ENCODE data around the gene PAX8. TPM values are rescaled to one million over a fixed set of nuclear protein-coding genes. Genes with fewer than 3 reads are reported as not detected.

Gene PAX8
- total and polyA plus RNA-seq, 2 of the 13 experiments (the other 11 are each of a cell fraction or from before 2014, with no cell fraction given) = 1.5 to 8.8 TPM

GRCh38 chr2:113167115-113167932 is 111.4 kb downstream of the PAX8 start (continued):
- TF ChIP-seq ZNF407 (CRISPR knock-in tag; IDR thresholded peaks at IDR 0.05; ENCODE audit: not compliant biosample characterization) = peak; percentile 76
- peak; percentile 98 for TF ChIP-seq RXRB (CRISPR knock-in tag; IDR thresholded peaks at IDR 0.05; ENCODE audit: borderline replicate concordance)
- no peak for TF ChIP-seq SIN3B (IDR thresholded peaks at IDR 0.05; ENCODE audit: low read length)
- TF ChIP-seq NFE2L2 (IDR thresholded peaks at IDR 0.05; ENCODE audit: low read length) = no peak; the same call in 1 of the 2 replicates
- peak; percentile 88 for TF ChIP-seq ZFP90 (CRISPR knock-in tag; IDR thresholded peaks at IDR 0.05; ENCODE audit: borderline replicate concordance)
- peak; percentile 87; the same call in 1 of the 2 replicates for TF ChIP-seq ZFP82 (CRISPR knock-in tag; IDR thresholded peaks at IDR 0.05; ENCODE audit: borderline replicate concordance)
- peak; percentile 91 for TF ChIP-seq ZNF503 (CRISPR knock-in tag; IDR thresholded peaks at IDR 0.05)
- TF ChIP-seq RFX3 (CRISPR knock-in tag; IDR thresholded peaks at IDR 0.05) = no peak
- no peak for TF ChIP-seq ZNF75D (CRISPR knock-in tag; IDR thresholded peaks at IDR 0.05; ENCODE audit: borderline replicate concordance)
- 0 out of 2 replicates have a peak, but pooled peaks have one; percentile 94 for TF ChIP-seq PAWR (CRISPR knock-in tag; IDR thresholded peaks at IDR 0.05; ENCODE audit: borderline replicate concordance)
- peak; percentile 89; the same call in 1 of the 2 replicates for TF ChIP-seq EED (CRISPR knock-in tag; IDR thresholded peaks at IDR 0.05)
- TF ChIP-seq YEATS4 (CRISPR knock-in tag; IDR thresholded peaks at IDR 0.05; ENCODE audit: borderline replicate concordance) = peak; percentile 96; the same call in 1 of the 2 replicates
- peak; percentile 90 for TF ChIP-seq SRY (CRISPR knock-in tag; IDR thresholded peaks at IDR 0.05)
- peak; percentile 98 for TF ChIP-seq KLF11 (CRISPR knock-in tag; IDR thresholded peaks at IDR 0.05)
- TF ChIP-seq SCMH1 (CRISPR knock-in tag; IDR thresholded peaks at IDR 0.05; ENCODE audit: borderline replicate concordance) = no peak
- TF ChIP-seq ZNF749 (CRISPR knock-in tag; IDR thresholded peaks at IDR 0.05; ENCODE audit: borderline replicate concordance) = no peak; the same call in 1 of the 2 replicates
- peak; percentile 69; the same call in 1 of the 2 replicates for TF ChIP-seq IRX3 (CRISPR knock-in tag; IDR thresholded peaks at IDR 0.05; ENCODE audit: borderline replicate concordance, low read depth)
- TF ChIP-seq NCOA2 (CRISPR knock-in tag; IDR thresholded peaks at IDR 0.05) = peak; percentile 80
- peak in 1 of 2 experiments; percentile 88; a peak in 2 of 4 replicates for TF ChIP-seq KLF16 (CRISPR knock-in tag; IDR thresholded peaks at IDR 0.05)
- peak; percentile 82 for TF ChIP-seq BCL6 (CRISPR knock-in tag; IDR thresholded peaks at IDR 0.05)
